Keratinocyte (primary cell): ENCODE results near the gene ABCG1. TPM values are rescaled to one million over a fixed set of nuclear protein-coding genes. Genes with fewer than 3 reads are reported as not detected.

ENCODE experiments used
- DNase-seq: peaks from one replicate; pipeline ENCODE4 v3.0.0-alpha.2; 2011; ENCODE audit warnings: low read depth, missing footprints, low spot score
- FAIRE-seq: peaks from 2 replicates; lab custom pipeline; 2011; peaks lifted over from hg19 to GRCh38; lab: Jason Lieb, UNC
- H2AFZ ChIP-seq: 2 replicates; pipeline ENCODE4 v1.6.0; 2012; ENCODE audit warnings: low read length, control low read depth, inconsistent platforms; ENCODE audit not compliant: control insufficient read depth
- H3K27ac ChIP-seq: 2 replicates; pipeline ENCODE4 v1.5.1; 2011; ENCODE audit warnings: low read length; ENCODE audit not compliant: control insufficient read depth, insufficient read depth
- H3K27me3 ChIP-seq: 3 replicates; pipeline ENCODE4 v1.6.0; 2011; ENCODE audit warnings: low read length; ENCODE audit not compliant: control insufficient read depth, insufficient read depth; ENCODE audit errors: extremely low read depth
- H3K36me3 ChIP-seq, 2 experiments: 2 replicates in 1 of 2; 3 replicates in 1 of 2; pipeline ENCODE4 v1.5.1; 2011; ENCODE audit warnings: low read length in 2 of 2, mild to moderate bottlenecking in 1 of 2; ENCODE audit not compliant: control insufficient read depth in 2 of 2, insufficient read depth in 2 of 2; ENCODE audit errors: extremely low read depth in 1 of 2
- H3K4me1 ChIP-seq: 3 replicates; pipeline ENCODE4 v1.5.1; 2011; ENCODE audit warnings: low read length; ENCODE audit not compliant: control insufficient read depth, insufficient read depth; ENCODE audit errors: extremely low read depth
- H3K4me2 ChIP-seq: 3 replicates; pipeline ENCODE4 v1.6.0; 2011; ENCODE audit warnings: low read depth, low read length; ENCODE audit not compliant: control insufficient read depth, insufficient read depth; ENCODE audit errors: extremely low read depth
- H3K4me3 ChIP-seq, 3 experiments: fragments of 200-600 bp in 1 of 3; sonication (generic) in 1 of 3; 2 replicates in 2 of 3; 3 replicates in 1 of 3; pipeline ENCODE4 v1.5.1; 2011 to 2016; ENCODE audit warnings: low read length in 3 of 3, mild to moderate bottlenecking in 3 of 3, control low read depth in 2 of 3, inconsistent platforms in 1 of 3, low read depth in 1 of 3, mixed read lengths in 1 of 3, mixed run types in 1 of 3, moderate library complexity in 1 of 3; ENCODE audit not compliant: control insufficient read depth in 2 of 3, insufficient read depth in 2 of 3; ENCODE audit errors: extremely low read depth in 1 of 3
- H3K79me2 ChIP-seq: 2 replicates; pipeline ENCODE4 v1.6.0; 2012; ENCODE audit warnings: low read length; ENCODE audit not compliant: control insufficient read depth, insufficient read depth
- H3K9ac ChIP-seq: 3 replicates; pipeline ENCODE4 v1.6.0; 2011; ENCODE audit warnings: low read length; ENCODE audit not compliant: control insufficient read depth, insufficient read depth; ENCODE audit errors: extremely low read depth
- H3K9me1 ChIP-seq: 3 replicates; pipeline ENCODE4 v1.6.0; 2011; ENCODE audit warnings: low read length; ENCODE audit not compliant: control insufficient read depth, insufficient read depth; ENCODE audit errors: extremely low read depth
- H3K9me3 ChIP-seq: 2 replicates; pipeline ENCODE4 v1.5.1; 2012; ENCODE audit warnings: low read depth, low read length; ENCODE audit not compliant: control insufficient read depth
- H4K20me1 ChIP-seq: 3 replicates; pipeline ENCODE4 v1.6.0; 2011; ENCODE audit warnings: low read length; ENCODE audit not compliant: control insufficient read depth, insufficient read depth; ENCODE audit errors: extremely low read depth
- CTCF ChIP-seq, 3 experiments: IDR thresholded peaks in 1 of 3; conservative IDR thresholded peaks in 1 of 3; optimal IDR thresholded peaks in 1 of 3; 2 replicates in 2 of 3; 3 replicates in 1 of 3; pipeline versions ENCODE3 to v1.5.1; 2011; ENCODE audit warnings: low read length in 3 of 3, mild to moderate bottlenecking in 3 of 3, moderate library complexity in 2 of 3, control low read depth in 1 of 3, inconsistent platforms in 1 of 3; ENCODE audit not compliant: insufficient read depth in 2 of 3; ENCODE audit errors: extremely low read depth in 1 of 3
- EZH2 ChIP-seq: IDR thresholded peaks from one replicate; pipeline ENCODE4 v1.6.1; 2012; ENCODE audit warnings: inconsistent platforms, mild to moderate bottlenecking, low read length, moderate library complexity
- dilution Hi-C: fragments of 300-500 bp; cut with MboI; formaldehyde crosslinking; loops from one replicate; pipeline ENCODE4 v1.7.0; 2020; ENCODE audit warnings: low sequenced_read_pairs; ENCODE audit not compliant: extremely low pct_ligation_motif_present
- polyA plus RNA-seq, 5 experiments: library from polyadenylated mRNA; depleted of rRNA in 3 of 5; stranded (reverse) in 3 of 5; stranded (forward) in 1 of 5; unstranded in 1 of 5; fragments of >200 nt; gene quantifications; 1 replicate in 1 of 5; 2 replicates in 3 of 5; 3 replicates in 1 of 5; pipeline versions ENCODE4 v1.2.1 to v1.2.3, GENCODE V29; 2011 to 2012; ENCODE audit warnings: missing spikeins in 2 of 5, low read depth in 1 of 5, low replicate concordance in 1 of 5

The ABCG1 gene
- polyA plus RNA-seq, 1 donor (not counting 4 experiments of a cell fraction or from before 2014, with no cell fraction given): 3.3 TPM

DNA sequence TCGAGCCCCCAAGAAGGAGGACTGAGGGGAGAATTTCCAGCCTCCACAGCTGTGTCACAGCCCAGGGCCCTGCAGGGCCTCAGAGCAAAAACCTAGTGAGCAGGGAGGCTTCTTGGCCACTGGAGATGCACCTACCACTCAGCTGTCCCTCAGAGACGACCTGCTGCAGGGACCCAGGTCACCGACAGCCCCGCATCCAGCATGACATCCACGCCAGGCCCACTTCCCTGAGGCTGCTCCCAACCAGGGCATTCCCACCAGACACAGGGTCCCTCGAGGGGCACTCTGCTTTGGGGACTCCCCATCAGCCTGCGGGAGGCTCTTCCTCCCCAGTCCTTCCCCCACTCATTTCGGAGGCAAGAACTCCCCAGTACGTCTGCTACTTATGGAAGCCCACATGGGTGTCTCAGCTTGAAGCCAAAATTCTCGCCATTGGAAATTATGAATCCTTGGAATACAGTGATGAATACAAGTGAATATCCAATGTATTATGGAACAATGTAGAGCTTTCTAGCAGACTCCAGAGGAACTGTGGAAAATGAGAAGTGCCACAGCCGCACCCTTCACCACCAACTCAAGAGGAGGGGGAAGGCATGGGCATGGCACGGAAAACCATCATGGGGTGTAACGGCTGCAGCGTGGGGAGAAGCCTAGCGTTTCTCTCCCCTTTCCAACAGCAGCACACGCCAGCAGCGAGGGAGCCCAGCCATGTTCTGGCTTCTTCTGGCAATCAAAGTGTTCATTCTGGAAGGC is 89.4 kb downstream of the ABCG1 start:
- Histone ChIP-seq H3K4me2 (no peak overlapping the region), H2AFZ (no peak overlapping the region), H3K27me3 (peaks cover 6% of the 10 kb centered on the region), H3K9ac (no peak overlapping the region), H3K79me2 (no peaks in the 10 kb centered on the region), H3K4me3 (no peak overlapping the region), H3K36me3 (no peaks in the 10 kb centered on the region), H3K9me1 (no peaks in the 10 kb centered on the region), H3K4me1 (peaks cover 2% of the 10 kb centered on the region), H3K9me3 (no peaks in the 10 kb centered on the region), H3K27ac (no peak overlapping the region), H4K20me1 (no peaks in the 10 kb centered on the region)
- dilution Hi-C loops: no loop called here
- no peak for DNase-seq
- no peak for FAIRE-seq
- TF ChIP-seq EZH2 (no peak), CTCF (optimal IDR thresholded peaks at IDR 0.05 in 1 of 3, IDR thresholded peaks at IDR 0.05 in 1 of 3, conservative IDR thresholded peaks at IDR 0.05 in 1 of 3; ENCODE audit: extremely low read depth in 1 of 3, insufficient read depth in 2 of 3, low read length in 3 of 3) (no peak)

DNA sequence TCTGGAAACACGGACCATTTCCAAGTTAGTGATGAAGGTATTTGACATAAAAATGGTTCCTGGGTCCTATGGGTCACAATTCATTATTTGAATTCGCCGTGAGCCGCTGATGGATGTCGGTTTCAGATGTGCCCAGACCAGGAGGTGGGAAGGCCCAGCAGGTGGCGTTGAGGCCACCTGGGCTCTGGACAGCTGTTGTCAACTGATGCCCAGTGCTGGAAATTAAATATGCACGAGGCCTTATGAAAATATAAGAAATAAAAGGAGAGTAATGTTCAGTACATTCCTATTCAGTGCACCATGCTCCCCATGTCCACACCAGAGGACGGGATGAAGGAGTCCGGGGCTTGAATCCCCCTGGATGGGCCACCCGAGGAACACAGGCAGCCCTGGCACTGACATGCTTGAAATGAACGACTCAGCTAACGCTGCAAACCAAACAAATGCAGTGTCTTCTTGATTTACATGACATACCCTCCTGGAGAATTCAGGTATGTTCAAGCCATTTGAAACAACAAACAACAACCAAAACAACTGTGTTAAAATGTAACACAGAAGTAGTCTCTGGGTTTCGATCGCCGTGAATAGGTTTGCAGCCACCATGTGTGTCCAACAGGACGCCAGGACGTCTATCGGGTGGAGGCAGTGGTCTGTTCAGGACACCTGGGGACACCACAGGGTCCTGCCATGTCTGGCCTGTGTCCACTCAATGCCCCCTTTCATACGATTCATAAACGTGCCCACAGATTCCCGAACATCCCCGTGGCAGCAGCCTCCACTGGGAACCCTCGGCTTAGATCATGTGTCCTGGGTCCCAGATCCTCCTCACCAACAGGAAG is 90.2 kb downstream of the ABCG1 start:
- H3K27me3 ChIP-seq: peaks cover 6% of the 10 kb centered on the region

More for the DNA sequence above, 90.2 kb downstream of the ABCG1 start:
- DNase-seq: no peak
- H3K4me1 ChIP-seq: peaks cover 2% of the 10 kb centered on the region
- no peak for FAIRE-seq
- H3K4me2 ChIP-seq: no peak overlapping the region
- H3K9ac ChIP-seq: no peak overlapping the region
- H2AFZ ChIP-seq: no peak overlapping the region
- H3K9me1 ChIP-seq: no peaks in the 10 kb centered on the region
- H3K36me3 ChIP-seq: no peaks in the 10 kb centered on the region
- H3K4me3 ChIP-seq: no peak overlapping the region
- TF ChIP-seq CTCF (optimal IDR thresholded peaks at IDR 0.05 in 1 of 3, IDR thresholded peaks at IDR 0.05 in 1 of 3, conservative IDR thresholded peaks at IDR 0.05 in 1 of 3; ENCODE audit: extremely low read depth in 1 of 3, insufficient read depth in 2 of 3, low read length in 3 of 3) (peak in 1 of 3 experiments; percentile 2), EZH2 (peak; percentile 3)
- no peaks in the 10 kb centered on the region for H3K79me2 ChIP-seq
- no peak overlapping the region for H3K27ac ChIP-seq
- no peaks in the 10 kb centered on the region for H3K9me3 ChIP-seq
- H4K20me1 ChIP-seq: no peaks in the 10 kb centered on the region
- dilution Hi-C loops: no loop called here
